Measurements from ENCODE around the gene CD36. TPM values are rescaled to one million over a fixed set of nuclear protein-coding genes. Genes with fewer than 3 reads are reported as not detected.
"Not testable (repeated sequence)": the region's sequence is repeated elsewhere in the genome, so short reads cannot be mapped to it uniquely, and the experiment has no call there.

Gene CD36
- polyA plus RNA-seq, 4 donors = 22.6 to 39.2 (median 27.1) TPM

- no peak for DNase-seq (ENCODE audit: low read depth in 4 of 4, low spot score in 2 of 4)
Measured at GRCh38 chr7:80649011-80649410, 10.6 kb downstream of the CD36 start.

GRCh38 chr7:80650030-80650429 lies 11.6 kb downstream of the CD36 start:
- no peak for DNase-seq (ENCODE audit: low read depth in 4 of 4, low spot score in 2 of 4)

- no peak for DNase-seq (ENCODE audit: low read depth in 4 of 4, low spot score in 2 of 4)
Measured at GRCh38 chr7:80651471-80651870, 13.0 kb downstream of the CD36 start.

- no peak for DNase-seq (ENCODE audit: low read depth in 4 of 4, low spot score in 2 of 4)
Measured at GRCh38 chr7:80653244-80653643, 14.8 kb downstream of the CD36 start.

GRCh38 chr7:80654887-80655340 lies 16.5 kb downstream of the CD36 start:
- no peak for DNase-seq (ENCODE audit: low read depth in 4 of 4, low spot score in 2 of 4)

- DNase-seq (ENCODE audit: low read depth in 4 of 4, low spot score in 2 of 4) = no peak
Measured at GRCh38 chr7:80656029-80656428, 17.6 kb downstream of the CD36 start.

GRCh38 chr7:80659120-80660055 lies 20.9 kb downstream of the CD36 start:
- peak in 2 of 4 donors; percentile 9 to 13 for DNase-seq (ENCODE audit: low read depth in 4 of 4, low spot score in 2 of 4)

- no peak for DNase-seq (ENCODE audit: low read depth in 4 of 4, low spot score in 2 of 4)
Measured at GRCh38 chr7:80660939-80661338, 22.5 kb downstream of the CD36 start.

GRCh38 chr7:80661729-80662128 lies 23.3 kb downstream of the CD36 start:
- DNase-seq (ENCODE audit: low read depth in 4 of 4, low spot score in 2 of 4) = no peak

- no peak for DNase-seq (ENCODE audit: low read depth in 4 of 4, low spot score in 2 of 4)
Measured at GRCh38 chr7:80662252-80662651, 23.8 kb downstream of the CD36 start.

GRCh38 chr7:80665526-80665925 lies 27.1 kb downstream of the CD36 start:
- DNase-seq (ENCODE audit: low read depth in 4 of 4, low spot score in 2 of 4) = no peak

- no peak for DNase-seq (ENCODE audit: low read depth in 4 of 4, low spot score in 2 of 4)
Measured at GRCh38 chr7:80666376-80666775, 27.9 kb downstream of the CD36 start.

GRCh38 chr7:80669367-80669766 lies 30.9 kb downstream of the CD36 start:
- not testable (repeated sequence) for DNase-seq (ENCODE audit: low read depth in 4 of 4, low spot score in 2 of 4)

GRCh38 chr7:80671744-80672143 lies 33.3 kb downstream of the CD36 start:
- DNase-seq (ENCODE audit: low read depth in 4 of 4, low spot score in 2 of 4) = no peak

GRCh38 chr7:80675090-80675489 lies 36.6 kb downstream of the CD36 start:
- no peak for DNase-seq (ENCODE audit: low read depth in 4 of 4, low spot score in 2 of 4)

- no peak for DNase-seq (ENCODE audit: low read depth in 4 of 4, low spot score in 2 of 4)
Measured at GRCh38 chr7:80676404-80676803, 38.0 kb downstream of the CD36 start.

- DNase-seq (ENCODE audit: low read depth in 4 of 4, low spot score in 2 of 4) = no peak
Measured at GRCh38 chr7:80677629-80678028, 39.2 kb downstream of the CD36 start.

- DNase-seq (ENCODE audit: low read depth in 4 of 4, low spot score in 2 of 4) = no peak
Measured at GRCh38 chr7:80678707-80679106, 40.3 kb downstream of the CD36 start.

- no peak for DNase-seq (ENCODE audit: low read depth in 4 of 4, low spot score in 2 of 4)
Measured at GRCh38 chr7:80679921-80680907, 41.8 kb downstream of the CD36 start.

GRCh38 chr7:80681272-80681885 lies 42.9 kb downstream of the CD36 start:
- no peak for DNase-seq (ENCODE audit: low read depth in 4 of 4, low spot score in 2 of 4)

GRCh38 chr7:80682744-80683143 lies 44.3 kb downstream of the CD36 start:
- DNase-seq (ENCODE audit: low read depth in 4 of 4, low spot score in 2 of 4) = no peak

Data from left renal cortex interstitium (tissue), 4 donors.